GM12874 (cell line): ENCODE data around the gene KDF1.

Source experiments
- TF ChIP-seq, protein P1 (sequence below): IDR thresholded peaks from 2 replicates; pipeline ENCODE4 v1.5.1; 2011; ENCODE audit warnings: low read depth, mild to moderate bottlenecking, control low read depth, low read length, moderate library complexity; ENCODE audit not compliant: insufficient read depth

Gene KDF1

DNA sequence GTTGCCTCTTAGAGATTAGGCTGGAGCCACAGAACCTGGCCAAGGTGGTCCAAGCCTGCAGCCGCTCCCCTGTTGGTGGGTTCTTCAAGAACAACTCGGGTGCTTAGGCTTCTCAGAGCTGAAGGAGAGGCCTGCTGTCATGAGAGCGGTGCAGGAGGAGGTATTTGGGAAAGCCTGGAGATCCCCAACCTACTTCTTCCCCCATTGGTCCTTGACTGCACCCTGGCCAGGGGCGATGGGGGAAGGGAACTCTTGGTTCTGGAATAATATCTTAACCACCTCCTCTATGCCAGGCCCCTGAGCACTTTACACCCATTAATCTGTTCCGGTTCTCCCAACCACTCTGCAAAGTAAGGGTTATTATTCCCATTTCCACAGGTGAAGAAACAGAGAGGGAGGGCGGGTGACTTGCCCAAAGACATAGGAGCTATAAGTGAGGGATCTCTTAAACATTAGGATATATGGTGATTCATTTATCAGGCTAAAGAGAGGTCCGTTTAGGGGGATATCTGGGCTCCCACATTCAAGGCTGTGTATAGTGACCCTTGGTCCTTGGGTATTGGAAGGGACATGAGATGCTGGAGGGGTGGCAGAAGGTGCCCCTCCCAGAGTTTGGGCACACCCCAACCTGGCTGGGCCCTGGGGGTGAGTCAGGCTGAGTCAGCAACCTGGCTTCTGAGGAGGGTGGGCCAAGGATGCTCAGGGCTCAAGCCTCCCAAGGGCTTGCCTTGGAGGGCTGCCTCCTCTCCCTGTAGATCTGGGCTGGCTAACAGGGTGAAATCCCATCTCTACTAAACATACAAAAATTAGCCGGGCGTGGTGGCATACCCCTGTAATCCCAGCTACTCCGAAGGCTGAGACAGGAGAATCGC lies 38.4 kb upstream of the KDF1 start:
- TF ChIP-seq, protein P1, sequence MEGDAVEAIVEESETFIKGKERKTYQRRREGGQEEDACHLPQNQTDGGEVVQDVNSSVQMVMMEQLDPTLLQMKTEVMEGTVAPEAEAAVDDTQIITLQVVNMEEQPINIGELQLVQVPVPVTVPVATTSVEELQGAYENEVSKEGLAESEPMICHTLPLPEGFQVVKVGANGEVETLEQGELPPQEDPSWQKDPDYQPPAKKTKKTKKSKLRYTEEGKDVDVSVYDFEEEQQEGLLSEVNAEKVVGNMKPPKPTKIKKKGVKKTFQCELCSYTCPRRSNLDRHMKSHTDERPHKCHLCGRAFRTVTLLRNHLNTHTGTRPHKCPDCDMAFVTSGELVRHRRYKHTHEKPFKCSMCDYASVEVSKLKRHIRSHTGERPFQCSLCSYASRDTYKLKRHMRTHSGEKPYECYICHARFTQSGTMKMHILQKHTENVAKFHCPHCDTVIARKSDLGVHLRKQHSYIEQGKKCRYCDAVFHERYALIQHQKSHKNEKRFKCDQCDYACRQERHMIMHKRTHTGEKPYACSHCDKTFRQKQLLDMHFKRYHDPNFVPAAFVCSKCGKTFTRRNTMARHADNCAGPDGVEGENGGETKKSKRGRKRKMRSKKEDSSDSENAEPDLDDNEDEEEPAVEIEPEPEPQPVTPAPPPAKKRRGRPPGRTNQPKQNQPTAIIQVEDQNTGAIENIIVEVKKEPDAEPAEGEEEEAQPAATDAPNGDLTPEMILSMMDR = no peak

DNA sequence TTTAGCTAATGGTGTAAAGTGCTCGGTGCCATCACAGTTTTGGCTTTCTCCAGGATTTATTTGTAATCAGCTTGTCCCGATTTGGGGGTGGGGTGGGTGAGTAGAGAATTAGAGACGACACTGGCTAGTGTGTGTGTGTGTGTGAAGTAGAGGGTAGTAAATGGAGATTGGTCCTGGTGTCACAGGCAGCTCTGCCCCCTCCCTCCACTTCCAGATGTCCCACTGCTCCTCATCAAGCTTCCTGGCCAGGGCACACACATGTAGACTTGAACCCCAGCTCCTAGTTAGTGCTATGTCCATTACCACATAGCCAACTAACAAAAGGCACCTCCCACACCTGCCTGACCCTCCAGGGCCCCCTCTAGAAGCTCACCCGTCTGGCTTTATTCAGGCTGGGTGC lies 36.4 kb upstream of the KDF1 start:
- TF ChIP-seq, protein P1 = no peak

DNA sequence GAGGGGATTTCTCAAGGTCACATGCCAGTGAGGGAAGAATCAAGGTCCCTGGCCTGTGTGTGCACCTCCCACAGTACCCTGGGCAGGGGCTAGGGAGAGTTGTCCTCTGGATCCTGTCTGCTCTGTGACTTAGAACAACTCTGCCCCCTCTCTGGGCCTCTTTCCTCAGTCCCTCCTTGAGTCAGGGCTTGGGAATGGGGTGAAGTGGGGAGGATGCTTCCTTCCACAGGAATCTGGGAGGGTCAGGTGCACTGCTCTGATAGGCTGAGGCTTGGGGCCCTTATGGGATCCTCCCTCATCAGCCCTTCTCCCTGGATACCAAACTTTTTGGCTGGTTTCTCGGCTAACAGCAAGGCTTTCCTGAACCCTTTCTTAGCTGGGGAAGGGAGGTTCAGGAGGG lies 35.8 kb upstream of the KDF1 start:
- TF ChIP-seq, protein P1 = no peak

DNA sequence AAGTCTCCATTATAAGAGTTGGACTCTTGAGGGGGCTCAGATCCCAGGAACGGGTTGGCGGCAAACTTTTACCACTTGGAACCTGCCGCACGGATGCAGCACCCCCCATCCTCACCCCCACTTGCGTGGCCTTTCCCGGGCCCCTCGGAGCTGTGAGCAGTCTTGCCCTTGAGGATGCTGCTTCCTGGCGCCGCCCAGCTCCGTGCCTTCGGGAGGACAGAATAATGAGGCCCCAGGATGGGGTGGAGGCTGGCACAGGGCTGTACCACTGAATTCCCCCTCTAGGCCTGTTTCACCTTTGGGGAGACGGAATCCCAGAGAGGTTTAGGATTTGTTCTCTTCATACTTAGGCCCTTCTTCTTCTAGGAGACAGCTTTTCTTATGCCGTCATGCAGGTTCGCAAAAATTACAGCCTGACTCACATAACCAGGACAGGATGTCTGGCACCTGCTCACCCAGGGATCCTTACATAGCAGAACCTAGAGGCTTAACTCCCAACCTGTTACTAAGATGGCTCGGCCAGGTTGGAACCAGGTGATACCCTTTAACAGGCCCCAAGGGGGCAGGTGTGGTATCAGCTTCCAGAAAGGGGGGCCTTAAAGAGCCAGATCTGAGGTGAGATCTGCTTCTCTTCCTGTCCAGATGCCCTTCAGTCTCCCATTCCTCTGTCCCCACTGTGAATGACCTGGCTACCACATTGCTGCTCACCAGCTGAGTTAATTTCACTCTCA lies 34.7 kb upstream of the KDF1 start:
- TF ChIP-seq, protein P1 = no peak

DNA sequence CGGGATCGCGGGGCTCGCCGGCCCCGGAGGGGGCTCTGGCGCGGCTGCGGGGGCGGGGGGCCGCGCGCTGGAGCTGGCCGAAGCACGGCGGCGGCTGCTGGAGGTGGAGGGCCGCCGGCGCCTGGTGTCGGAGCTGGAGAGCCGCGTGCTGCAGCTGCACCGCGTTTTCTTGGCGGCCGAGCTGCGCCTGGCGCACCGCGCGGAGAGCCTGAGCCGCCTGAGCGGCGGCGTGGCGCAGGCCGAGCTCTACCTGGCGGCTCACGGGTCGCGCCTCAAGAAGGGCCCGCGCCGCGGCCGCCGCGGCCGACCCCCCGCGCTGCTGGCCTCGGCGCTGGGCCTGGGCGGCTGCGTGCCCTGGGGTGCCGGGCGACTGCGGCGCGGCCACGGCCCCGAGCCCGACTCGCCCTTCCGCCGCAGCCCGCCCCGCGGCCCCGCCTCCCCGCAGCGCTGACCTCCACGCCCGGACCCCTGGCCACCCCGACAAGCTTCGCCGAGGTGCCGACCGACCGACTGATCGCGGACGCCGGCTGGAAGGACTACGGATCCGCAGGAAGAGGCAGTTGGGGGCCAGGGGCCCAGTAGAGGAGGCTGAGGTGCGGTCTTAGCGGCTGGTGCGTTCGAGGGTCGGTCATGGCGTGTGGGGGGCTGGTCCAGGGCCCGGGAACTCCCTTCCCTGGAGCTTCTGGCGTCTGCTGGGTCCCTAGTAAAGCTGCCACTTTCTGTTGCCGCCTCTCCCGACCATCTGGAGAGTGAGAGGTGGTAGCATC lies 33.9 kb upstream of the KDF1 start:
- TF ChIP-seq, protein P1 = no peak

DNA sequence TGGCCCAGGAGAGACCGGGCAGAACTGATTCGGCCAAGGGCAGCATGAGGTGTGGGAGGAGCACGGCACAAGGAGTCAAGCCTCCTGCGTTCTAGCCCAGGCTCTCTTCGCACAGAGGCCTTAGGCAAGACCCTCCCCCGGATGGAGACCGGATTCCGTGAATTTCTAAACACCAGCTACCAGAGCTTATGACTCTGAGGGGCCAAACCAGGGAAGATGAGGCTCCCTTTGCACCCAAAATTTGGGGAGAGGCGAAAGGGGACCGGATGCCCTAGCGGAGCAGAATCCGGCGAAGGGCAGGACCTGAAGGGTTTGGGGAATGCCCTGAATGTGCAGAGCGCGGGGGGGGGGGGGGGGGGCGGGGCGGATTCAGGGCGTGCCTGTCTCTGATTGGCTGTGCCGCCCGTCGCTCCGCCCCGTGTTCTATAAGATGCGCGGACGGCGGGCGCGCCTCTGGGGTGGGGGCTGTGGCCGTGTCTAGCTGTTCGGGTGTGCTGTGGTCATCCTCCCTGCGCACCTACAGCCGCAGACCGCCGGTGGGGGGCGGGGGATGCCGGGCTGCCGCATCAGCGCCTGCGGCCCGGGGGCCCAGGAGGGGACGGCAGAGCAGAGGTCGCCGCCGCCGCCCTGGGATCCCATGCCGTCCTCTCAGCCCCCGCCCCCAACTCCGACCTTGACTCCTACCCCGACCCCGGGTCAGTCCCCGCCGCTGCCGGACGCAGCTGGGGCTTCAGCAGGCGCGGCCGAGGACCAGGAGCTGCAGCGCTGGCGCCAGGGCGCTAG lies 33.2 kb upstream of the KDF1 start, which contains the start of gene TRNP1:
TSS of gene TRNP1 (plus strand) at position 456 of the 783 bp plus-strand sequence. CDS start at position 551, 95 bp downstream.
- TF ChIP-seq, protein P1 = no peak
